Peyer's patch (tissue), 4 donors: Measurements from ENCODE around the gene GYS1. TPM values are rescaled to one million over a fixed set of nuclear protein-coding genes. Genes with fewer than 3 reads are reported as not detected.

Experiments used
- DNase-seq, 3 donors: peaks; one replicate each; pipeline ENCODE4 v3.0.0-alpha.2; 2017 to 2019
- H3K27ac ChIP-seq, 4 donors: fragments of 200-600 bp; sonication (generic); one replicate each; pipeline ENCODE4 v1.5.1; 2016 to 2019
- H3K27me3 ChIP-seq, 2 donors: fragments of 200-600 bp; sonication (generic); one replicate each; pipeline ENCODE4 v1.5.1; 2019
- H3K36me3 ChIP-seq, 3 donors: fragments of 200-600 bp; sonication (generic); one replicate each; pipeline ENCODE4 v1.5.1; 2016 to 2019
- H3K4me1 ChIP-seq, 4 donors: fragments of 200-600 bp; sonication (generic); one replicate each; pipeline ENCODE4 v1.5.1; 2016 to 2019
- H3K4me3 ChIP-seq, 4 donors: fragments of 200-600 bp; sonication (generic); 1 replicate in 3 of 4; 2 replicates in 1 of 4; pipeline ENCODE4 v1.5.1; 2016 to 2019; ENCODE audit warnings: mild to moderate bottlenecking in 1 of 4
- H3K9me3 ChIP-seq, 4 donors: fragments of 200-600 bp; sonication (generic); one replicate each; pipeline ENCODE4 v1.5.1; 2016 to 2019; ENCODE audit warnings: mild to moderate bottlenecking in 1 of 4
- CTCF ChIP-seq, 6 experiments: fragments of 450-650 bp in 4 of 6; fragments of 200-600 bp in 2 of 6; sonication (generic) in 1 of 6; IDR thresholded peaks; one replicate each; pipeline ENCODE4 v1.5.1; 2017 to 2019; ENCODE audit warnings: antibody characterized with exemption in 6 of 6, mild to moderate bottlenecking in 3 of 6, moderate library complexity in 1 of 6
- POLR2A ChIP-seq, 2 donors: fragments of 450-650 bp; IDR thresholded peaks; one replicate each; pipeline ENCODE4 v1.5.1; 2017; ENCODE audit warnings: antibody characterized with exemption in 2 of 2, mild to moderate bottlenecking in 2 of 2, moderate library complexity in 2 of 2
- total RNA-seq, 4 donors: library from RNA; depleted of rRNA; stranded (reverse); fragments of >200 nt; gene quantifications; one replicate each; pipeline ENCODE4 v1.1.0, GENCODE V29; 2016

GYS1 gene
- total RNA-seq, 4 donors from 2014 or later = 24.8 to 61.8 (median 44.0) TPM

- H3K27ac ChIP-seq = peak overlapping the region; percentile 80 to 96 (median 96)
- peak overlapping the region; percentile 58 to 91 (median 74) for H3K4me3 ChIP-seq
- peaks cover 0 to 52% (median 32%) of the 10 kb centered on the region in 4 donors for H3K4me1 ChIP-seq
- peak; percentile 84 to 92 (median 86) for DNase-seq
- H3K9me3 ChIP-seq = no peaks in the 10 kb centered on the region
- no peak for TF ChIP-seq CTCF (IDR thresholded peaks at IDR 0.05)
- TF ChIP-seq POLR2A (IDR thresholded peaks at IDR 0.05) = peak; percentile 51 to 86
- H3K36me3 ChIP-seq = peaks cover 0 to 18% (median 0%) of the 10 kb centered on the region in 3 donors
- no peaks in the 10 kb centered on the region for H3K27me3 ChIP-seq
These were observed 29.5 kb downstream of the GYS1 start for GRCh38 chr19:48963371-48964204.

GRCh38 chr19:48962849-48963165 lies 30.3 kb downstream of the GYS1 start:
- H3K36me3 ChIP-seq = peaks cover 0 to 14% (median 0%) of the 10 kb centered on the region in 3 donors
- H3K9me3 ChIP-seq = no peaks in the 10 kb centered on the region
- peak overlapping the region in 2 of 4 donors; percentile 72 to 91 for H3K4me3 ChIP-seq
- no peak for TF ChIP-seq CTCF (IDR thresholded peaks at IDR 0.05)
- TF ChIP-seq POLR2A (IDR thresholded peaks at IDR 0.05) = no peak
- H3K4me1 ChIP-seq = peaks cover 0 to 52% (median 31%) of the 10 kb centered on the region in 4 donors
- DNase-seq = no peak
- H3K27me3 ChIP-seq = no peaks in the 10 kb centered on the region
- peak overlapping the region; percentile 80 to 96 (median 96) for H3K27ac ChIP-seq

GRCh38 chr19:48962029-48962848 lies 30.9 kb downstream of the GYS1 start:
- TF ChIP-seq CTCF (IDR thresholded peaks at IDR 0.05) (no peak), POLR2A (IDR thresholded peaks at IDR 0.05) (peak; percentile 90 to 98)
- Histone ChIP-seq H3K4me1 (peaks cover 0 to 52% (median 29%) of the 10 kb centered on the region in 4 donors), H3K4me3 (peak overlapping the region in 3 of 4 donors; percentile 6 to 91 (median 72))

GRCh38 chr19:48961673-48962028 lies 31.5 kb downstream of the GYS1 start:
- H3K9me3 ChIP-seq = no peaks in the 10 kb centered on the region
- H3K4me1 ChIP-seq = peaks cover 0 to 47% (median 24%) of the 10 kb centered on the region in 4 donors
- TF ChIP-seq CTCF (IDR thresholded peaks at IDR 0.05) = no peak
- TF ChIP-seq POLR2A (IDR thresholded peaks at IDR 0.05) = no peak
- peak overlapping the region; percentile 80 to 96 (median 96) for H3K27ac ChIP-seq
- no peaks in the 10 kb centered on the region for H3K27me3 ChIP-seq
- DNase-seq = peak in 1 of 3 donors; percentile 54
- peak overlapping the region in 1 of 4 donors; percentile 91 for H3K4me3 ChIP-seq
- H3K36me3 ChIP-seq = peaks cover 0 to 9% (median 0%) of the 10 kb centered on the region in 3 donors

More at GRCh38 chr19:48962029-48962848, 30.9 kb downstream of the GYS1 start:
- Histone ChIP-seq H3K9me3 (no peaks in the 10 kb centered on the region), H3K27ac (peak overlapping the region; percentile 80 to 96 (median 96)), H3K36me3 (peaks cover 0 to 14% (median 0%) of the 10 kb centered on the region in 3 donors), H3K27me3 (no peaks in the 10 kb centered on the region)
- peak; percentile 81 to 93 (median 92) for DNase-seq

DNA sequence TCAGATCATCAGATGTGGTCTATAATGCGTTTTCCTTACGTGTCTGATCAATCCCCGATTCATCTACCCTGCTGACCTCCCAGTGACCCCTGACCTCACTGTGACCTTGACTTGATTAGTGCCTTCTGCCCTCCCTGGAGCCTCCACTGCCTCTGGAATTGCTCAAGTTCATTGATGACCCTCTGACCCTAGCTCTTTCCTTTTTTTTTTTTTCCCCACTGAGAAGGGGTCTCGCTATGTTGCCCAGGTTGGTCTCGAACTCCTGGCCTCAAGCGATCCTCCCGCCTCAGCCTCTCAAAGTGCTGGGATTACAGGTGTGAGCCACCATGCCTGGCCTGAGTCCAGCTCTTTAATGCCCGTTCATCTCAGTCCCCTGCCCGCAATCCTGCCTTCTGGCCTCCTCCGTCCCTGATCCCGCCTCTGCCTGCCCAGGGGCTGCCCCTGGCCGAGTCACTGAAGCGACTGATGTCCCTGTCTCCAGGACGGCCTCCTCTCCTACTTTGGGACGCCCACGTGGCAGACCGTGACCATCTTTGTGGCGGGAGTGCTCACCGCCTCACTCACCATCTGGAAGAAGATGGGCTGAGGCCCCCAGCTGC lies 32.0 kb downstream of the GYS1 start:
- peaks cover 0 to 45% (median 19%) of the 10 kb centered on the region in 4 donors for H3K4me1 ChIP-seq
- no peaks in the 10 kb centered on the region for H3K9me3 ChIP-seq
- peak in 2 of 3 donors; percentile 54 to 58 for DNase-seq
- peaks cover 0 to 4% (median 0%) of the 10 kb centered on the region in 3 donors for H3K36me3 ChIP-seq
- H3K4me3 ChIP-seq = no peak overlapping the region
- peak overlapping the region in 3 of 4 donors; percentile 80 to 96 (median 95) for H3K27ac ChIP-seq
- no peaks in the 10 kb centered on the region for H3K27me3 ChIP-seq
- no peak for TF ChIP-seq POLR2A (IDR thresholded peaks at IDR 0.05)
- no peak for TF ChIP-seq CTCF (IDR thresholded peaks at IDR 0.05)
